DOHH2 (cell line): Measurements from ENCODE around the gene MAML1.

Source experiments
- H3F3A ChIP-seq: fragments of 200-600 bp; sonication (generic), shearing (Covaris generic); 2 replicates; pipeline ENCODE4 v1.6.0; 2016; ENCODE audit warnings: antibody characterized with exemption, mild to moderate bottlenecking; ENCODE audit not compliant: control insufficient read depth, insufficient read depth
- H3K27ac ChIP-seq: fragments of 200-600 bp; sonication (generic); 2 replicates; pipeline ENCODE4 v1.5.1; 2014; ENCODE audit warnings: low read depth, mild to moderate bottlenecking, low read length, moderate library complexity
- H3K27me3 ChIP-seq: fragments of 200-600 bp; sonication (generic); 2 replicates; pipeline ENCODE4 v1.6.1; 2014; ENCODE audit warnings: mild to moderate bottlenecking, low read length, mixed read lengths; ENCODE audit not compliant: control insufficient read depth
- H3K36me3 ChIP-seq: fragments of 200-600 bp; sonication (generic); 2 replicates; pipeline ENCODE4 v1.6.1; 2014; ENCODE audit warnings: mild to moderate bottlenecking, low read length, moderate library complexity, mixed read lengths; ENCODE audit not compliant: control insufficient read depth
- H3K4me1 ChIP-seq: fragments of 200-600 bp; sonication (generic); 2 replicates; pipeline ENCODE4 v1.6.1; 2014; ENCODE audit warnings: mild to moderate bottlenecking, low read length, mixed read lengths; ENCODE audit not compliant: control insufficient read depth
- H3K4me2 ChIP-seq: fragments of 200-600 bp; sonication (generic); 2 replicates; pipeline ENCODE4 v1.6.0; 2014; ENCODE audit warnings: mild to moderate bottlenecking, low read length, moderate library complexity
- H3K4me3 ChIP-seq: fragments of 200-600 bp; sonication (generic); 2 replicates; pipeline ENCODE4 v1.5.1; 2014; ENCODE audit warnings: mild to moderate bottlenecking, low read length, mixed read lengths
- H3K79me2 ChIP-seq: fragments of 200-600 bp; sonication (generic); 2 replicates; pipeline ENCODE4 v1.6.1; 2014; ENCODE audit warnings: mild to moderate bottlenecking, low read length, mixed read lengths; ENCODE audit not compliant: control insufficient read depth
- H3K9me2 ChIP-seq: fragments of 200-600 bp; sonication (generic); replicated peaks from 2 replicates; pipeline ENCODE4 v1.6.1; 2014; ENCODE audit warnings: mild to moderate bottlenecking, low read length, mixed read lengths; ENCODE audit not compliant: control insufficient read depth
- H3K9me3 ChIP-seq: fragments of 200-600 bp; sonication (generic); 2 replicates; pipeline ENCODE4 v1.6.1; 2014; ENCODE audit warnings: antibody characterized with exemption, low read length, mixed read lengths; ENCODE audit not compliant: control insufficient read depth, insufficient read depth
- H4K20me1 ChIP-seq: fragments of 200-600 bp; sonication (generic); 2 replicates; pipeline ENCODE4 v1.6.0; 2014; ENCODE audit warnings: low read depth, mild to moderate bottlenecking, antibody characterized with exemption, low read length, moderate library complexity; ENCODE audit not compliant: control insufficient read depth, insufficient read depth
- CTCF ChIP-seq: fragments of 200-600 bp; sonication (generic); IDR thresholded peaks from one replicate; pipeline ENCODE4 v1.5.1; 2014; ENCODE audit warnings: antibody characterized with exemption, mild to moderate bottlenecking, low read depth, low read length; ENCODE audit not compliant: poor library complexity, severe bottlenecking
- EZH2phosphoT487 ChIP-seq: fragments of 200-600 bp; sonication (generic); IDR thresholded peaks from 2 replicates; pipeline ENCODE4 v1.6.1; 2017; ENCODE audit warnings: borderline replicate concordance, mild to moderate bottlenecking, antibody characterized with exemption, low read length, moderate library complexity, mixed read lengths

MAML1 gene

GRCh38 chr5:179772351-179772750 is 39.7 kb downstream of the MAML1 start:
- no peaks in the 10 kb centered on the region for H3K9me2 ChIP-seq
- H3K27me3 ChIP-seq = no peaks in the 10 kb centered on the region
- peaks cover 86% of the 10 kb centered on the region for H3K36me3 ChIP-seq
- peaks cover 4% of the 10 kb centered on the region; the same call in 1 of the 2 replicates for H3F3A ChIP-seq
- H3K79me2 ChIP-seq = peaks cover 14% of the 10 kb centered on the region
- H3K9me3 ChIP-seq = no peaks in the 10 kb centered on the region
- H4K20me1 ChIP-seq = no peaks in the 10 kb centered on the region
- no peak overlapping the region for H3K27ac ChIP-seq
- H3K4me3 ChIP-seq = no peak overlapping the region
- no peak for TF ChIP-seq CTCF
- no peak overlapping the region for H3K4me2 ChIP-seq
- no peaks in the 10 kb centered on the region for H3K4me1 ChIP-seq

GRCh38 chr5:179773686-179774040 is 41.0 kb downstream of the MAML1 start:
- peaks cover 4% of the 10 kb centered on the region; the same call in 1 of the 2 replicates for H3F3A ChIP-seq
- H3K4me2 ChIP-seq = no peak overlapping the region
- no peaks in the 10 kb centered on the region for H3K9me3 ChIP-seq
- peaks cover 82% of the 10 kb centered on the region for H3K36me3 ChIP-seq
- no peaks in the 10 kb centered on the region for H3K27me3 ChIP-seq
- no peak overlapping the region for H3K4me3 ChIP-seq
- no peaks in the 10 kb centered on the region for H3K9me2 ChIP-seq
- no peak overlapping the region for H3K27ac ChIP-seq
- no peak for TF ChIP-seq CTCF
- TF ChIP-seq EZH2phosphoT487 = no peak
- 0 out of 2 replicates have a peak, but pooled peaks cover 2% of the 10 kb centered on the region for H3K79me2 ChIP-seq
- no peaks in the 10 kb centered on the region for H3K4me1 ChIP-seq
- H4K20me1 ChIP-seq = no peaks in the 10 kb centered on the region; the same call in 1 of the 2 replicates

GRCh38 chr5:179774442-179774841 is 41.8 kb downstream of the MAML1 start:
- Histone ChIP-seq H3K4me2 (no peak overlapping the region), H3K9me3 (no peaks in the 10 kb centered on the region), H3K27me3 (no peaks in the 10 kb centered on the region), H3F3A (peaks cover 4% of the 10 kb centered on the region; the same call in 1 of the 2 replicates), H3K9me2 (no peaks in the 10 kb centered on the region), H3K27ac (no peak overlapping the region), H3K4me3 (no peak overlapping the region), H3K79me2 (no peaks in the 10 kb centered on the region), H4K20me1 (no peaks in the 10 kb centered on the region; the same call in 1 of the 2 replicates), H3K4me1 (no peaks in the 10 kb centered on the region), H3K36me3 (peaks cover 76% of the 10 kb centered on the region)
- TF ChIP-seq EZH2phosphoT487 (no peak), CTCF (no peak)
